Hematopoietic multipotent progenitor cell (in vitro differentiated cells): ENCODE measurements around the gene TM7SF2. TPM values are rescaled to one million over a fixed set of nuclear protein-coding genes. Genes with fewer than 3 reads are reported as not detected.
"Not testable (repeated sequence)": the region's sequence is repeated elsewhere in the genome, so short reads cannot be mapped to it uniquely, and the experiment has no call there.

Source experiments
- DNase-seq, 3 donors: peaks; one replicate each; pipeline ENCODE4 v3.0.0-alpha.2; 2011 to 2015; ENCODE audit warnings: low read depth in 2 of 3, low spot score in 2 of 3
- small RNA-seq: library from RNA; depleted of rRNA; stranded (forward); fragments of <200 nt; gene quantifications from one replicate; pipeline ENCODE3, GENCODE V24; 2012
- total RNA-seq: library from RNA; depleted of rRNA; stranded (reverse); fragments of >200 nt; gene quantifications from one replicate; pipeline ENCODE4 v1.2.3, GENCODE V29; 2012

TM7SF2 gene
- total RNA-seq, 1 donor: 46.6 TPM

DNA sequence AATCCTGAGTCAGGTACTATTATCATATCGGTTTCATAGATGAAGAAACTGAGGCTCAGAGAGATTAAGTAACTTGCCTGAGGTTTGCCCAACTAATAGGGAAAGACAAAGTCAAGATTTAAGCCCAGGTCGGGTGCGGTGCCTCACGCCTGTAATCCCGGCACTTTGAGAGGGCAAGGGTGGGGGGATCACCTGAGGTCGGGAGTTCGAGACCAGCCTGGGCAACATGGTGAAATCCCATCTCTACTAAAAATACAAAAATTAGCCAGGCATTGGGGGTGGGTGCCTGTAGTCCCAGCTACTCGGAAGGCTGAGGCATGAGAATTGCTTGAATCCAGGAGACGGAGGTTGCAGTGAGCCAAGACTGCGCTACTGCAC lies 38.4 kb downstream of the TM7SF2 start:
- DNase-seq: not testable (repeated sequence)

DNA sequence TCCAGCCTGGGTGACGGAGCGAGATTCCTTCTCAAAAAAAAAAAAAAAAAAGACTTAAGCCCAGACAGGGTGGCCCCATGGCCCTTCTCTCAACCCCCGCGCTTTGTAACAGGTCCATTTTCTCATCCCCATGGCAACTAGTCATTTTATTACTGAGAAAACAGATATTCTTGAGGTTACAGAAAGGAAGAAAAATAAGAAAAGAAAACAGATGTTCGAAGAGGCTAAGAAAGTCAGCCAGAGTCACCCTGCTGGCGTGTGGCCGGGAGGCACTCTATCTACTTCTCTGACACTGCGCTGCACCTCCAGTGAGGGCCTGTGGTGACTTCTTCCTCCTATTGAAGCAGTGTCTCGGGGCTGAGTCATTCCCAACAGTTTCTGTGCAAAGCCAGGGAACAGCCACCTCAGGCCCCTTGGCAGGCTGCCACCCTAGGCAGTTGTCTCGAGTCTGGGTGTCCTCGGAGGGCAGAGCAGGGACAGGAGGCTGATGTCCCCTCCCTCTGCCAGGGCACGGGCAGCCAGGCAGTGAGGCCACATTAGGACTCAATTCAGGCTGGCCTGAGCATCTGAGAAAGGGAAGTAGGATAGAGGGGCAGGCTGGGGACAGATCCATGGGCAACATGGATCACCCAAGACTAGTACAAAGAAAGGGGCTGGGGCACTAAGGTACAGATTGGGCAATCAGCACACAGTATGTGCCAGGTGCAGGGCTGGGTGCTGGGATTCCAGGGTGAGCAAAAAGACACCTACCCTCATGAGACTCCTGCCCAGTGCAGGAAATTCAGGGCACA lies 39.0 kb downstream of the TM7SF2 start:
- DNase-seq: peak in 2 of 3 donors; percentile 99

DNA sequence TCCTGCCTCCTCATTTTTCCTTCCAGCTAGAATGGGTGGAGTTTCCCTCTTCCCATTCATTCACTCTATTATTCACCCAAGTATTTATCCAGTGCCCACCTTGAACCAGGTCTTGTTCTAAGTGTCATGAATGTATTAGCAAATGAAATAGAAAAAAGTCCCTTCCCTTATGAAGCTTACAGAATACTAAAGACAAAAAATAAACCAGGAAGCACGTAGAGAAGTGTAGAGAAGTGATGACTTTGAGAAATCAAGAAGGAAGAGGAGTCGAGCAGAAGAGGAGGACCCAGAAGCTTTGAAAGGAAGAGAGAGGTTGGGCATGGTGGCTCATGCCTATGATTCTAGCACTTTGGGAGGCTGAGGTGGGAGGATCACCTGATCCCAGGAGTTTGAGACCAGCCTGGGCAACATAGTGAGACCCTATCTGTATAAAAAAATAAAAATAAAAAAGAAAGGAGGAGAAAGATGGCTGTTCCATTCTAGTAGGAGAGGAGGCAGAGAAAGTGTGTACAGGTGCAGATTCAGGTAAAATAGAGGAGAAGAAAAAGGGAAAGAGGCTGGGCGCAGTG lies 39.7 kb downstream of the TM7SF2 start:
- peak in 1 of 3 donors; percentile 33 for DNase-seq

DNA sequence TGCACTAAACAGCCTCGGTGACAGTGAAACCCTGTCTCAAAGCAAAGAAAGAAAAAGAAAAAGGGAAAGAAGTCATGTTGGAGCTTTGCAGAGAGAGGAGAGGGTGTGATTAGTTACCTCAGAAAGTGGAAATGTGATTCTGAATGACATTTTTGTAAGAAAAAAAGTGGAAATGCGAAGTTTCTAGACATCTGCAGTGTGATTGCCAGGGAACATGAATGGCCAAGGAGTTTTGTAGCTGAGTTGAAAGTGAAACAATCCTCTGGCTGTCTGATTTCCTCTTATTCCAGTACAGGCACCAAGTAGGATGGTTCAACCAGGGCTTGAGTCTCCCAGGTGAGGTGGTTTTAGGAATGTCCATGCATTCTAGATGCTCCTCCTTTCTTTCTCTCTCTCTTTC lies 40.5 kb downstream of the TM7SF2 start:
- DNase-seq: peak in 1 of 3 donors; percentile 31

DNA sequence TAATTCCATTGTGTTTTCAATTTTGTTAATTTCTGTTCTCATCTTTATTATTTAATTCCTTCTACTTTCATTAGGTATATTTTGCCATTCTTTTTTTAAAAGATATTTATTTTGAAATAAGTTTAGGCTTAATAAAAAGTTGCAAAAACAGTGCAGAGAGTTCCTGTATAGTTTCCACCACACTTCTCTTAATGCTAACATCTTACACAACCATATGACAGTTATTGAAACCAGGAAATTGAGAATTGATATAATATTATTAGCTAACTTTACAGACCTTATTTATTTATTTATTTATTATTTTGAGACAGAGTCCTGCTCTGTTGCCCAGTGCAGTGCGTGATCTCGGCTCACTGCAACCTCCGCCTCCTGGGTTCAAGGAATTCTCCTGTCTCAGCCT lies 44.6 kb downstream of the TM7SF2 start:
- DNase-seq: no peak

GRCh38 chr11:65156926-65157325 lies 45.3 kb downstream of the TM7SF2 start:
- DNase-seq: no peak

DNA sequence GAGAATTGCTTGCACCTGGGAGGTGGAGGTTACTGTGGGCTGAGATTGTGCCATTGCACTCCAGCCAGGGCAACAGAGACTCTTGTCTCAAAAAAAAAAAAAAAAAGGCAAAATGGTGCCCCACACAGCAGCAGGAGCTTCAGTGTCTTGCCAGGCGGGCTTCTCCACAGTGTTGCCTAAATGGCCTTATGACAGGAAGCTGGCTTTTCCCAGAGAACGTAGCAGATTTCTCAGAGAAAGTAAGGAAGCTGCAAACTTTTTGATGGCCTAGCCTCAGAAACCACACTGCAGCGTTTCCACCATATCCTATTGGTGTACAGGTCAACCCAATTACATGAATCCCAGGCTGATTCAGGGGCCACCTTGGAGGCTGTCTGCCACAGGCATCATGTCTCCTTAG lies 45.7 kb downstream of the TM7SF2 start:
- no peak for DNase-seq

- no peak for DNase-seq
These were observed 47.3 kb downstream of the TM7SF2 start for GRCh38 chr11:65159012-65159411.

DNA sequence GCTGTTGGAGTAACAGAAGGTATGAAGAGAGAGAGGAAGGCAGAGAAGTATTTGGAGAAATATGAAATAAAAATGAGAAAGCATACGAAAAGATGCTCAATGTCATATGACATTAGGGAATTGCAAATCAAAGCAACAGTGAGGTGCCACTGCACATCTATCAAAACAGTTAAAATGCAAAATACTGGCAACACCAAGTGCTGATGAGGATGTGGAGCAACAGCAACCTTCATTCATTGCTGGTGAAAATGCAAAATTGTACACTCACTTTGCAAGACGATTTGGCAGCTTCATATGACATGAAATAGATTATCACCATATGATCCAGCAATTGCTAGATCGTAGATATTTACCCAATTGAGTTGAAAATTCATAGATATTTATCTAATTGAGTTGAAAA lies 49.0 kb downstream of the TM7SF2 start:
- no peak for DNase-seq

GRCh38 chr11:65163684-65164083 lies 52.0 kb downstream of the TM7SF2 start:
- DNase-seq: no peak

Small RNAs within 50 kb of the gene (small RNA-seq; reads per million reads assigned to genes)
- not detected for gene HIGD1AP10
- gene PDCL2P2: not detected
- 13.6 reads per million, percentile 93 among the genes with 10 or more reads in this experiment for gene RNU2-23P

Other genes with a start within 250 kb of the TM7SF2 start
- gene EHD1, start 233.3 kb upstream of the TM7SF2 start, total RNA-seq: 105 TPM
- 29.9 TPM for gene ATG2A, start 194.7 kb upstream of the TM7SF2 start, total RNA-seq
- gene PPP2R5B, start 187.2 kb upstream of the TM7SF2 start, total RNA-seq: 5.9 TPM
- gene GPHA2, start 176.0 kb upstream of the TM7SF2 start, total RNA-seq: not detected
- not detected for gene MAJIN, start 139.8 kb upstream of the TM7SF2 start, total RNA-seq
- gene BATF2, start 114.9 kb upstream of the TM7SF2 start, total RNA-seq: 0.81 TPM
- 171 TPM for gene ARL2, start 97.7 kb upstream of the TM7SF2 start, total RNA-seq
- gene SNX15, start 84.4 kb upstream of the TM7SF2 start, total RNA-seq: 25.9 TPM
- 12.4 TPM for gene SAC3D1, start 70.7 kb upstream of the TM7SF2 start, total RNA-seq
- gene NAALADL1, start 53.3 kb upstream of the TM7SF2 start, total RNA-seq: 94.5 TPM
- gene CDCA5, start 27.8 kb upstream of the TM7SF2 start, total RNA-seq: 5.1 TPM
- gene ZFPL1, start 27.6 kb upstream of the TM7SF2 start, total RNA-seq: 60.6 TPM
- gene VPS51, start 15.7 kb upstream of the TM7SF2 start, total RNA-seq: 657 TPM
- gene ZNHIT2, start 5.8 kb downstream of the TM7SF2 start, total RNA-seq: 11.0 TPM
- 655 TPM for gene FAU, start 10.3 kb downstream of the TM7SF2 start, total RNA-seq
- gene MRPL49, start 10.4 kb downstream of the TM7SF2 start, total RNA-seq: 53.9 TPM
- gene SYVN1, start 22.6 kb downstream of the TM7SF2 start, total RNA-seq: 44.7 TPM
- not detected for gene SPDYC, start 58.4 kb downstream of the TM7SF2 start, total RNA-seq
- 160 TPM for gene CAPN1, start 70.1 kb downstream of the TM7SF2 start, total RNA-seq
- gene POLA2, start 150.1 kb downstream of the TM7SF2 start, total RNA-seq: 18.9 TPM
- 0.81 TPM for gene CDC42EP2, start 203.0 kb downstream of the TM7SF2 start, total RNA-seq
- 65.2 TPM for gene DPF2, start 222.0 kb downstream of the TM7SF2 start, total RNA-seq
- gene TIGD3, start 242.9 kb downstream of the TM7SF2 start, total RNA-seq: 4.8 TPM